SK-N-SH treated with all-trans-retinoic acid at 6 μM for 48 hours (cell line): ENCODE results near the gene CHFR.

Experiments
- ATAC-seq: fragments of 200-7000 bp; cut with Tn5 transposase; 3 replicates; pipeline ENCODE4 v1.9.1; 2020; ENCODE audit warnings: mild to moderate bottlenecking, moderate library complexity
- ARNTL ChIP-seq: fragments of 450-650 bp; formaldehyde crosslinking; IDR thresholded peaks from 2 replicates; pipeline ENCODE4 v1.5.0; 2020; ENCODE audit warnings: low read depth, mild to moderate bottlenecking, moderate library complexity, borderline replicate concordance
- CSDC2 ChIP-seq: fragments of 250-450 bp; sonication (Bioruptor Pico); IDR thresholded peaks from 2 replicates; pipeline ENCODE4 v1.5.0; 2020; ENCODE audit warnings: mild to moderate bottlenecking, moderate library complexity
- ESRRG ChIP-seq: fragments of 250-450 bp; sonication (Bioruptor Pico); IDR thresholded peaks from 2 replicates; pipeline ENCODE4 v1.6.1; 2021; ENCODE audit warnings: mild to moderate bottlenecking
- GLIS3 ChIP-seq: fragments of 250-450 bp; sonication (Bioruptor Pico); IDR thresholded peaks from 2 replicates; pipeline ENCODE4 v1.5.0; 2020; ENCODE audit warnings: mild to moderate bottlenecking, moderate library complexity
- OSR1 ChIP-seq: fragments of 250-450 bp; sonication (Bioruptor Pico); IDR thresholded peaks from 2 replicates; pipeline ENCODE4 v1.8.0; 2022; ENCODE audit warnings: moderate library complexity, mild to moderate bottlenecking, inconsistent platforms
- PPARA ChIP-seq: fragments of 250-450 bp; sonication (Bioruptor Pico); IDR thresholded peaks from 2 replicates; pipeline ENCODE4 v1.5.0; 2020; ENCODE audit warnings: mild to moderate bottlenecking, borderline replicate concordance
- SNAI2 ChIP-seq: fragments of 250-450 bp; sonication (Bioruptor Pico); IDR thresholded peaks from 2 replicates; pipeline ENCODE4 v1.5.0; 2020; ENCODE audit warnings: mild to moderate bottlenecking, moderate library complexity
- TCF4 ChIP-seq: fragments of 250-450 bp; sonication (Bioruptor Pico); IDR thresholded peaks from 2 replicates; pipeline ENCODE4 v1.8.0; 2021; ENCODE audit warnings: mild to moderate bottlenecking, moderate library complexity, borderline replicate concordance
- TOX ChIP-seq: fragments of 250-450 bp; sonication (Bioruptor Pico); IDR thresholded peaks from 2 replicates; pipeline ENCODE4 v1.8.0; 2021; ENCODE audit warnings: mild to moderate bottlenecking, moderate library complexity, borderline replicate concordance
- ZC3H10 ChIP-seq: fragments of 250-450 bp; sonication (Bioruptor Pico); IDR thresholded peaks from 2 replicates; pipeline ENCODE4 v1.5.1; 2021; ENCODE audit warnings: mild to moderate bottlenecking, moderate library complexity
- ZFP3 ChIP-seq: fragments of 250-450 bp; sonication (Bioruptor Pico); IDR thresholded peaks from 2 replicates; pipeline ENCODE4 v1.5.0; 2020; ENCODE audit warnings: mild to moderate bottlenecking, moderate library complexity
- ZFP30 ChIP-seq: fragments of 450-650 bp; formaldehyde crosslinking; IDR thresholded peaks from 2 replicates; pipeline ENCODE4 v1.5.0; 2022; ENCODE audit warnings: mild to moderate bottlenecking, moderate library complexity
- ZNF565 ChIP-seq: fragments of 450-650 bp; formaldehyde crosslinking; conservative IDR thresholded peaks from 2 replicates; pipeline ENCODE4 v1.5.0; 2020; ENCODE audit warnings: low read depth, mild to moderate bottlenecking, moderate library complexity
- ZNF8 ChIP-seq: fragments of 450-650 bp; formaldehyde crosslinking; IDR thresholded peaks from 2 replicates; pipeline ENCODE4 v1.5.0; 2020; ENCODE audit warnings: mild to moderate bottlenecking, moderate library complexity
- TF ChIP-seq, protein P1 (sequence below): fragments of 250-450 bp; sonication (Bioruptor Pico); IDR thresholded peaks from 2 replicates; pipeline ENCODE4 v1.5.1; 2020; ENCODE audit warnings: low read depth, mild to moderate bottlenecking, moderate library complexity
- TF ChIP-seq, protein P2 (sequence below): fragments of 250-450 bp; sonication (Bioruptor Pico); IDR thresholded peaks from 2 replicates; pipeline ENCODE4 v1.5.0; 2020; ENCODE audit warnings: mild to moderate bottlenecking, moderate library complexity
- TF ChIP-seq, protein P3 (sequence below): fragments of 250-450 bp; sonication (Bioruptor Pico); IDR thresholded peaks from 2 replicates; pipeline ENCODE4 v1.8.0; 2020; ENCODE audit warnings: mild to moderate bottlenecking, moderate library complexity, borderline replicate concordance
- TF ChIP-seq, protein P4 (sequence below): fragments of 250-450 bp; sonication (Bioruptor Pico); IDR thresholded peaks from 2 replicates; pipeline ENCODE4 v1.8.0; 2021; ENCODE audit warnings: low read depth, mild to moderate bottlenecking, moderate library complexity, borderline replicate concordance
- TF ChIP-seq, protein P5 (sequence below): fragments of 250-450 bp; sonication (Bioruptor Pico); IDR thresholded peaks from 2 replicates; pipeline ENCODE4 v1.5.1; 2021; ENCODE audit warnings: mild to moderate bottlenecking, moderate library complexity

CHFR gene

DNA sequence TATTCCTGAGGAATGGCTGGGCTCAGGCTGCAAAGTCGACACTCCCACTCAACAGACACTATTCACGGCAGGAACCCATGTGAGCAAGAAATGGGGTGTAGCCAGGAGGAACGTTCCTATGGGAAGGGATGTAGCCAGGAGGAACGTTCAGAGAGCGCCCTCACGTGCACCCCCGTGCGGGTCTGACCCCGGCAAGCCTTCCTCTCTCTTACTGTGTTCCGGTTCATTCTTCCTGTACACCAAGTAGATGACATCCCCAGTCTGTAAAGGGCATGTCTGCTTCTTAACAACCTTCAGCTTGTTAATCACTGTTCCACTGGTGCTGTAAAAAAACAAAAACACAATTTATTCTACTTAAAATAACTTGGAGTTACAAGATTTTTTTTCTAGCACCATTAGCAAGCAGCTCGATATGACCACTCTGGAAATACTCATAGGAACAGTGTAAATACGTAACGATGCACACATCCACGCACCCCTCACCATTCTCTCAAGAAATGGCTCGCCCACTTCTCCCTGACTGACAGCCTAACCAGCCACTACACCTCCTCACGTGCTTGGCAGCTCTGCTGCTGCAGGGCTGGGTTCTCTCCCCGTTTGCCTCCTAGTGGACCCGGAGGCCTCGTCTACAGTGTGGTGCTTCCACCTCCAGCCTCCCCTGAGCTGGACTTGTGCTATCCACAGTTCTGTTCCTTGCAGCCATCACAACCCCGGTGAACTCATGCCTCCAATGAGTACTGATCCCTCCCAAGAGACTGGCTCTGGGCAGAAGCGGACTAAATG is 15.1 kb downstream of the CHFR start:
- no peak for TF ChIP-seq ESRRG (CRISPR knock-in tag)
- no peak for TF ChIP-seq ZFP3
- TF ChIP-seq TOX (CRISPR knock-in tag) = no peak
- TF ChIP-seq, protein P1, sequence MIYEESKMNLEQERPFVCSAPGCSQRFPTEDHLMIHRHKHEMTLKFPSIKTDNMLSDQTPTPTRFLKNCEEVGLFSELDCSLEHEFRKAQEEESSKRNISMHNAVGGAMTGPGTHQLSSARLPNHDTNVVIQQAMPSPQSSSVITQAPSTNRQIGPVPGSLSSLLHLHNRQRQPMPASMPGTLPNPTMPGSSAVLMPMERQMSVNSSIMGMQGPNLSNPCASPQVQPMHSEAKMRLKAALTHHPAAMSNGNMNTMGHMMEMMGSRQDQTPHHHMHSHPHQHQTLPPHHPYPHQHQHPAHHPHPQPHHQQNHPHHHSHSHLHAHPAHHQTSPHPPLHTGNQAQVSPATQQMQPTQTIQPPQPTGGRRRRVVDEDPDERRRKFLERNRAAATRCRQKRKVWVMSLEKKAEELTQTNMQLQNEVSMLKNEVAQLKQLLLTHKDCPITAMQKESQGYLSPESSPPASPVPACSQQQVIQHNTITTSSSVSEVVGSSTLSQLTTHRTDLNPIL = no peak
- no peak for TF ChIP-seq ZNF565 (CRISPR knock-in tag)
- no peak for TF ChIP-seq CSDC2 (CRISPR knock-in tag)
- no peak for TF ChIP-seq OSR1
- TF ChIP-seq, protein P2, sequence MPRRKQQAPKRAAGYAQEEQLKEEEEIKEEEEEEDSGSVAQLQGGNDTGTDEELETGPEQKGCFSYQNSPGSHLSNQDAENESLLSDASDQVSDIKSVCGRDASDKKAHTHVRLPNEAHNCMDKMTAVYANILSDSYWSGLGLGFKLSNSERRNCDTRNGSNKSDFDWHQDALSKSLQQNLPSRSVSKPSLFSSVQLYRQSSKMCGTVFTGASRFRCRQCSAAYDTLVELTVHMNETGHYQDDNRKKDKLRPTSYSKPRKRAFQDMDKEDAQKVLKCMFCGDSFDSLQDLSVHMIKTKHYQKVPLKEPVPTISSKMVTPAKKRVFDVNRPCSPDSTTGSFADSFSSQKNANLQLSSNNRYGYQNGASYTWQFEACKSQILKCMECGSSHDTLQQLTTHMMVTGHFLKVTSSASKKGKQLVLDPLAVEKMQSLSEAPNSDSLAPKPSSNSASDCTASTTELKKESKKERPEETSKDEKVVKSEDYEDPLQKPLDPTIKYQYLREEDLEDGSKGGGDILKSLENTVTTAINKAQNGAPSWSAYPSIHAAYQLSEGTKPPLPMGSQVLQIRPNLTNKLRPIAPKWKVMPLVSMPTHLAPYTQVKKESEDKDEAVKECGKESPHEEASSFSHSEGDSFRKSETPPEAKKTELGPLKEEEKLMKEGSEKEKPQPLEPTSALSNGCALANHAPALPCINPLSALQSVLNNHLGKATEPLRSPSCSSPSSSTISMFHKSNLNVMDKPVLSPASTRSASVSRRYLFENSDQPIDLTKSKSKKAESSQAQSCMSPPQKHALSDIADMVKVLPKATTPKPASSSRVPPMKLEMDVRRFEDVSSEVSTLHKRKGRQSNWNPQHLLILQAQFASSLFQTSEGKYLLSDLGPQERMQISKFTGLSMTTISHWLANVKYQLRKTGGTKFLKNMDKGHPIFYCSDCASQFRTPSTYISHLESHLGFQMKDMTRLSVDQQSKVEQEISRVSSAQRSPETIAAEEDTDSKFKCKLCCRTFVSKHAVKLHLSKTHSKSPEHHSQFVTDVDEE (CRISPR knock-in tag) = no peak
- no peak for TF ChIP-seq ZC3H10 (CRISPR knock-in tag)
- no peak for TF ChIP-seq ARNTL (CRISPR knock-in tag)
- TF ChIP-seq, protein P3, sequence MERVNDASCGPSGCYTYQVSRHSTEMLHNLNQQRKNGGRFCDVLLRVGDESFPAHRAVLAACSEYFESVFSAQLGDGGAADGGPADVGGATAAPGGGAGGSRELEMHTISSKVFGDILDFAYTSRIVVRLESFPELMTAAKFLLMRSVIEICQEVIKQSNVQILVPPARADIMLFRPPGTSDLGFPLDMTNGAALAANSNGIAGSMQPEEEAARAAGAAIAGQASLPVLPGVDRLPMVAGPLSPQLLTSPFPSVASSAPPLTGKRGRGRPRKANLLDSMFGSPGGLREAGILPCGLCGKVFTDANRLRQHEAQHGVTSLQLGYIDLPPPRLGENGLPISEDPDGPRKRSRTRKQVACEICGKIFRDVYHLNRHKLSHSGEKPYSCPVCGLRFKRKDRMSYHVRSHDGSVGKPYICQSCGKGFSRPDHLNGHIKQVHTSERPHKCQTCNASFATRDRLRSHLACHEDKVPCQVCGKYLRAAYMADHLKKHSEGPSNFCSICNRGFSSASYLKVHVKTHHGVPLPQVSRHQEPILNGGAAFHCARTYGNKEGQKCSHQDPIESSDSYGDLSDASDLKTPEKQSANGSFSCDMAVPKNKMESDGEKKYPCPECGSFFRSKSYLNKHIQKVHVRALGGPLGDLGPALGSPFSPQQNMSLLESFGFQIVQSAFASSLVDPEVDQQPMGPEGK = no peak
- no peak for ATAC-seq

DNA sequence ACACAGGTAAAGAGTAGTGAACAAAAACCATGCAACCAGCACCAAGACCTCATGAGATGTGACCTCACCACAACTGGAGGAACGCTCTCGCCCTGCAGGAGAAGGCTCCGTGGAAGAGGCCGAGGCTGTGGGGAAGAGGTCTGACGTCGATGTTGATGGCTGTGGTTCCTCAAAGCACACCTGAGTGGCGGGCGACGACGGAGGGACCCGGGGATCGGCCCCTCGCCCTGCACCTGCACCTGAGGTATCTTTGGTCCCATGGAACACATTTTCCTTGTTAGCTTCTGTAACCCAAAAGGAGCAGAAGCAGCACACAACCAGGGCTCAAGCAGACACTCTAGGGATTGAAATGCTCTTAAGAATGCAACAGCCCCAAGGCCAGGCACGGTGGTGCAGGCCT is 17.9 kb downstream of the CHFR start:
- TF ChIP-seq SNAI2 (CRISPR knock-in tag) (no peak), CSDC2 (CRISPR knock-in tag) (no peak), ZFP3 (no peak), ZNF565 (CRISPR knock-in tag) (no peak), GLIS3 (CRISPR knock-in tag) (no peak), ZNF8 (CRISPR knock-in tag) (no peak), TCF4 (no peak), PPARA (CRISPR knock-in tag) (no peak), ESRRG (CRISPR knock-in tag) (no peak), TOX (CRISPR knock-in tag) (no peak), ZFP30 (CRISPR knock-in tag) (no peak)
- TF ChIP-seq, protein P4, sequence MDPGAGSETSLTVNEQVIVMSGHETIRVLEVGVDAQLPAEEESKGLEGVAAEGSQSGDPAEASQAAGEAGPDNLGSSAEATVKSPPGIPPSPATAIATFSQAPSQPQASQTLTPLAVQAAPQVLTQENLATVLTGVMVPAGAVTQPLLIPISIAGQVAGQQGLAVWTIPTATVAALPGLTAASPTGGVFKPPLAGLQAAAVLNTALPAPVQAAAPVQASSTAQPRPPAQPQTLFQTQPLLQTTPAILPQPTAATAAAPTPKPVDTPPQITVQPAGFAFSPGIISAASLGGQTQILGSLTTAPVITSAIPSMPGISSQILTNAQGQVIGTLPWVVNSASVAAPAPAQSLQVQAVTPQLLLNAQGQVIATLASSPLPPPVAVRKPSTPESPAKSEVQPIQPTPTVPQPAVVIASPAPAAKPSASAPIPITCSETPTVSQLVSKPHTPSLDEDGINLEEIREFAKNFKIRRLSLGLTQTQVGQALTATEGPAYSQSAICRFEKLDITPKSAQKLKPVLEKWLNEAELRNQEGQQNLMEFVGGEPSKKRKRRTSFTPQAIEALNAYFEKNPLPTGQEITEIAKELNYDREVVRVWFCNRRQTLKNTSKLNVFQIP = no peak
- TF ChIP-seq, protein P5, sequence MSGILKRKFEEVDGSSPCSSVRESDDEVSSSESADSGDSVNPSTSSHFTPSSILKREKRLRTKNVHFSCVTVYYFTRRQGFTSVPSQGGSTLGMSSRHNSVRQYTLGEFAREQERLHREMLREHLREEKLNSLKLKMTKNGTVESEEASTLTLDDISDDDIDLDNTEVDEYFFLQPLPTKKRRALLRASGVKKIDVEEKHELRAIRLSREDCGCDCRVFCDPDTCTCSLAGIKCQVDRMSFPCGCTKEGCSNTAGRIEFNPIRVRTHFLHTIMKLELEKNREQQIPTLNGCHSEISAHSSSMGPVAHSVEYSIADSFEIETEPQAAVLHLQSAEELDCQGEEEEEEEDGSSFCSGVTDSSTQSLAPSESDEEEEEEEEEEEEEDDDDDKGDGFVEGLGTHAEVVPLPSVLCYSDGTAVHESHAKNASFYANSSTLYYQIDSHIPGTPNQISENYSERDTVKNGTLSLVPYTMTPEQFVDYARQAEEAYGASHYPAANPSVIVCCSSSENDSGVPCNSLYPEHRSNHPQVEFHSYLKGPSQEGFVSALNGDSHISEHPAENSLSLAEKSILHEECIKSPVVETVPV (CRISPR knock-in tag) = no peak
- TF ChIP-seq, protein P3 = no peak
- ATAC-seq = no peak
